H1 (cell line): ENCODE results near the gene IFIT1. TPM values are rescaled to one million over a fixed set of nuclear protein-coding genes. Genes with fewer than 3 reads are reported as not detected.

Source experiments
- SIN3A ChIP-seq, 2 experiments: IDR thresholded peaks in 1 of 2; conservative IDR thresholded peaks in 1 of 2; 2 replicates each; pipeline ENCODE4 v1.6.1; 2011 to 2012; ENCODE audit warnings: low read length in 2 of 2, improper control_type of control experiment in 1 of 2, low read depth in 1 of 2, mild to moderate bottlenecking in 1 of 2
- polyA plus RNA-seq, 7 experiments: library from polyadenylated mRNA; depleted of rRNA in 3 of 7; stranded (reverse) in 5 of 7; unstranded in 2 of 7; fragments of >200 nt in 5 of 7; fragments of 200-250 nt in 2 of 7; gene quantifications; 1 replicate in 5 of 7; 2 replicates in 1 of 7; 4 replicates in 1 of 7; pipeline versions ENCODE4 v1.2.1 to v1.2.3, GENCODE V29; 2011 to 2013; ENCODE audit warnings: missing spikeins in 2 of 7, mixed read lengths in 2 of 7
- total RNA-seq: library from RNA; stranded (reverse); fragmentation: NEBNext Ultra II Directional; extraction: Animal tissue kit (Norgen Biotek cat#: 25700); gene quantifications from 2 replicates; pipeline ENCODE4 v1.2.1, GENCODE V29; 2021
- TF ChIP-seq, protein P1 (sequence below): IDR thresholded peaks from 2 replicates; pipeline ENCODE4 v1.6.1; 2012; ENCODE audit warnings: inconsistent platforms

IFIT1 gene
- total and polyA plus RNA-seq, 2 of the 8 experiments (the other 6 are each of a cell fraction or from before 2014, with no cell fraction given) = 0.94 to 1.5 TPM

GRCh38 chr10:89377705-89378637 is 14.5 kb upstream of the IFIT1 start, which contains the start of gene IFIT1B (continued):
- TF ChIP-seq SIN3A (conservative IDR thresholded peaks at IDR 0.05 in 1 of 2, IDR thresholded peaks at IDR 0.05 in 1 of 2; ENCODE audit: low read depth in 1 of 2, low read length in 2 of 2) = no peak
- TF ChIP-seq, protein P1, sequence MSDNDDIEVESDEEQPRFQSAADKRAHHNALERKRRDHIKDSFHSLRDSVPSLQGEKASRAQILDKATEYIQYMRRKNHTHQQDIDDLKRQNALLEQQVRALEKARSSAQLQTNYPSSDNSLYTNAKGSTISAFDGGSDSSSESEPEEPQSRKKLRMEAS = no peak
